Glutamatergic neuron (in vitro differentiated cells): ENCODE results near the gene UBE2E2. TPM values are rescaled to one million over a fixed set of nuclear protein-coding genes. Genes with fewer than 3 reads are reported as not detected.

Source experiments
- DNase-seq: peaks from one replicate; pipeline ENCODE4 v3.0.0; 2022
- H3K27ac Mint-ChIP-seq: one replicate; pipeline ENCODE4 v1.8.0; 2020; ENCODE audit warnings: mild to moderate bottlenecking, mixed read lengths, inconsistent platforms; ENCODE audit not compliant: unreplicated experiment
- H3K27me3 Mint-ChIP-seq: one replicate; pipeline ENCODE4 v1.8.0; 2020; ENCODE audit warnings: mild to moderate bottlenecking, moderate library complexity, mixed read lengths, inconsistent platforms; ENCODE audit not compliant: unreplicated experiment
- H3K36me3 Mint-ChIP-seq: one replicate; pipeline ENCODE4 v1.8.0; 2020; ENCODE audit warnings: mild to moderate bottlenecking, mixed read lengths, inconsistent platforms; ENCODE audit not compliant: unreplicated experiment
- H3K4me1 Mint-ChIP-seq: one replicate; pipeline ENCODE4 v1.8.0; 2020; ENCODE audit warnings: mild to moderate bottlenecking, low read depth, mixed read lengths, inconsistent platforms; ENCODE audit not compliant: unreplicated experiment
- H3K4me3 Mint-ChIP-seq: one replicate; pipeline ENCODE4 v1.8.0; 2020; ENCODE audit warnings: mild to moderate bottlenecking, mixed read lengths, inconsistent platforms; ENCODE audit not compliant: unreplicated experiment
- H3K9me3 Mint-ChIP-seq: one replicate; pipeline ENCODE4 v1.8.0; 2020; ENCODE audit warnings: mild to moderate bottlenecking, moderate library complexity, mixed read lengths, inconsistent platforms; ENCODE audit not compliant: unreplicated experiment
- CTCF ChIP-seq: fragments of 200-600 bp; sonication (generic); IDR thresholded peaks from one replicate; pipeline ENCODE4 v1.5.0; 2021; ENCODE audit not compliant: partially characterized antibody, unreplicated experiment
- total RNA-seq: library from RNA; stranded (reverse); fragmentation: NEBNext Ultra II Directional; extraction: Animal tissue kit (Norgen Biotek cat#: 25700); gene quantifications from one replicate; pipeline ENCODE4 v1.2.1, GENCODE V29; 2021; ENCODE audit not compliant: unreplicated experiment

Gene UBE2E2
- total RNA-seq, 1 donor from 2014 or later, result 40.6 TPM

GRCh38 chr3:23368731-23369130 lies 165.6 kb downstream of the UBE2E2 start:
- peaks cover 2% of the 10 kb centered on the region for H3K9me3 Mint-ChIP-seq
- no peaks in the 10 kb centered on the region for H3K4me1 Mint-ChIP-seq
- H3K27me3 Mint-ChIP-seq, result no peaks in the 10 kb centered on the region
- no peak overlapping the region for H3K4me3 Mint-ChIP-seq
- no peak overlapping the region for H3K27ac Mint-ChIP-seq
- no peak for TF ChIP-seq CTCF
- H3K36me3 Mint-ChIP-seq, result peaks cover 7% of the 10 kb centered on the region
- DNase-seq, result no peak

- Mint-ChIP-seq H3K36me3 (no peaks in the 10 kb centered on the region), H3K27ac (no peak overlapping the region), H3K4me3 (no peak overlapping the region), H3K4me1 (no peaks in the 10 kb centered on the region), H3K9me3 (no peaks in the 10 kb centered on the region), H3K27me3 (no peaks in the 10 kb centered on the region)
- DNase-seq, result no peak
- no peak for TF ChIP-seq CTCF
Observed at GRCh38 chr3:23372285-23372684, 169.2 kb downstream of the UBE2E2 start.

- no peaks in the 10 kb centered on the region for H3K4me1 Mint-ChIP-seq
Observed at GRCh38 chr3:23376516-23377248, 173.6 kb downstream of the UBE2E2 start.

GRCh38 chr3:23377928-23378672 lies 175.0 kb downstream of the UBE2E2 start:
- TF ChIP-seq CTCF, result no peak
- H3K36me3 Mint-ChIP-seq, result no peaks in the 10 kb centered on the region
- no peaks in the 10 kb centered on the region for H3K9me3 Mint-ChIP-seq
- no peaks in the 10 kb centered on the region for H3K27me3 Mint-ChIP-seq
- H3K27ac Mint-ChIP-seq, result no peak overlapping the region
- no peak for DNase-seq
- H3K4me1 Mint-ChIP-seq, result no peaks in the 10 kb centered on the region
- H3K4me3 Mint-ChIP-seq, result no peak overlapping the region

More at GRCh38 chr3:23376516-23377248, 173.6 kb downstream of the UBE2E2 start:
- Mint-ChIP-seq H3K27me3 (no peaks in the 10 kb centered on the region), H3K4me3 (no peak overlapping the region), H3K27ac (no peak overlapping the region), H3K9me3 (no peaks in the 10 kb centered on the region), H3K36me3 (no peaks in the 10 kb centered on the region)
- no peak for DNase-seq
- no peak for TF ChIP-seq CTCF

- H3K27me3 Mint-ChIP-seq, result no peaks in the 10 kb centered on the region
Observed at GRCh38 chr3:23383875-23384274, 180.7 kb downstream of the UBE2E2 start.

More at GRCh38 chr3:23383875-23384274, 180.7 kb downstream of the UBE2E2 start:
- no peak for TF ChIP-seq CTCF
- DNase-seq, result no peak
- H3K36me3 Mint-ChIP-seq, result no peaks in the 10 kb centered on the region
- H3K27ac Mint-ChIP-seq, result no peak overlapping the region
- no peaks in the 10 kb centered on the region for H3K9me3 Mint-ChIP-seq
- no peak overlapping the region for H3K4me3 Mint-ChIP-seq
- H3K4me1 Mint-ChIP-seq, result peaks cover 7% of the 10 kb centered on the region
